HepG2 (cell line): ENCODE results near the gene BCAS3. TPM values are rescaled to one million over a fixed set of nuclear protein-coding genes. Genes with fewer than 3 reads are reported as not detected.

Experiments
- ATAC-seq: fragments of 200-7000 bp; cut with Tn5 transposase; 3 replicates; pipeline ENCODE4 v1.9.1; 2020; ENCODE audit warnings: mild to moderate bottlenecking, moderate library complexity
- BruUV-seq: library from RNA; stranded (reverse); fragments of 400-500 nt; replicated peaks from 2 replicates; lab custom pipeline; 2021; lab: Mats Ljungman, UMichigan
- CTCF ChIA-PET: fragments of 300-600 bp; formaldehyde crosslinking; extraction: SDS; loops from one replicate; lab custom pipeline; 2021; ENCODE audit warnings: low total read pairs, inconsistent platforms, low intra/inter-chr PET ratio; lab: Yijun Ruan, JAX
- POLR2A ChIA-PET: fragments of 350-600 bp; sonication (Branson Sonifier 250); formaldehyde crosslinking; loops from one replicate; lab custom pipeline; 2020; ENCODE audit warnings: antibody characterized with exemption, inconsistent platforms; lab: Yijun Ruan, JAX
- DNase-seq: peaks from one replicate; pipeline ENCODE4 v3.0.0-alpha.2; 2015; ENCODE audit warnings: low spot score
- FAIRE-seq: peaks from 3 replicates; lab custom pipeline; 2011; peaks lifted over from hg19 to GRCh38; lab: Jason Lieb, UNC
- H2AFZ ChIP-seq: one replicate; pipeline ENCODE4 v1.6.1; 2011; ENCODE audit warnings: low read length, inconsistent platforms
- H3K27ac ChIP-seq: fragments of 300-600 bp; 3 replicates; pipeline ENCODE4 v1.8.0; 2011; ENCODE audit warnings: mixed run types, mild to moderate bottlenecking, mixed read lengths, low read length, inconsistent platforms; ENCODE audit not compliant: insufficient read depth; ENCODE audit errors: extremely low read length
- H3K27me3 ChIP-seq, 2 experiments: fragments of 200-600 bp in 1 of 2; 2 replicates in 1 of 2; 3 replicates in 1 of 2; pipeline versions ENCODE4 v1.6.0 to v1.8.0; 2011; ENCODE audit warnings: low read length in 2 of 2, mild to moderate bottlenecking in 2 of 2, moderate library complexity in 2 of 2, inconsistent platforms in 1 of 2; ENCODE audit not compliant: insufficient read depth in 2 of 2, control insufficient read depth in 1 of 2
- H3K36me3 ChIP-seq, 2 experiments: fragments of 200-600 bp in 1 of 2; replicated peaks in 1 of 2; 2 replicates in 1 of 2; 3 replicates in 1 of 2; pipeline versions ENCODE4 v1.5.1 to v1.8.0; 2011; ENCODE audit warnings: low read length in 2 of 2, inconsistent platforms in 1 of 2; ENCODE audit not compliant: insufficient read depth in 2 of 2, control insufficient read depth in 1 of 2
- H3K4me1 ChIP-seq: 2 replicates; pipeline ENCODE4 v1.5.1; 2012; ENCODE audit warnings: low read length, inconsistent platforms; ENCODE audit not compliant: insufficient read depth
- H3K4me2 ChIP-seq: 2 replicates; pipeline ENCODE4 v1.6.0; 2011; ENCODE audit warnings: low read depth, low read length, inconsistent platforms
- H3K4me3 ChIP-seq, 3 experiments: fragments of 200-600 bp in 1 of 3; sonication (generic), shearing (Covaris generic) in 1 of 3; replicated peaks in 1 of 3; 2 replicates each; pipeline ENCODE4 v1.5.1; 2011 to 2016; ENCODE audit warnings: low read length in 3 of 3, inconsistent platforms in 2 of 3, low read depth in 2 of 3, mild to moderate bottlenecking in 2 of 3, control low read depth in 1 of 3, mixed read lengths in 1 of 3; ENCODE audit not compliant: insufficient read depth in 1 of 3
- H3K79me2 ChIP-seq: one replicate; pipeline ENCODE4 v1.6.1; 2011; ENCODE audit warnings: low read length, inconsistent platforms; ENCODE audit not compliant: insufficient read depth
- H3K9ac ChIP-seq: 2 replicates; pipeline ENCODE4 v1.6.0; 2011; ENCODE audit warnings: mild to moderate bottlenecking, low read depth, low read length, inconsistent platforms; ENCODE audit not compliant: insufficient read depth
- H3K9me3 ChIP-seq: 2 replicates; pipeline ENCODE4 v1.5.1; 2012; ENCODE audit warnings: mild to moderate bottlenecking, low read length
- H4K20me1 ChIP-seq: 2 replicates; pipeline ENCODE4 v1.6.0; 2011; ENCODE audit warnings: inconsistent platforms, mild to moderate bottlenecking, low read length, moderate library complexity; ENCODE audit not compliant: insufficient read depth
- ATF7-NPFF ChIP-seq: sonication (generic); formaldehyde crosslinking; IDR thresholded peaks from 2 replicates; pipeline ENCODE4 v1.8.1; 2023; ENCODE audit warnings: mild to moderate bottlenecking, low read depth, missing genetic modification reagents, moderate library complexity
- CBX5 ChIP-seq: sonication (generic); formaldehyde crosslinking; IDR thresholded peaks from 2 replicates; pipeline ENCODE4 v1.4.0; 2020; ENCODE audit warnings: missing genetic modification reagents, borderline replicate concordance
- CHD4 ChIP-seq: fragments of 200-600 bp; sonication (generic); IDR thresholded peaks from 2 replicates; pipeline ENCODE4 v1.7.0; 2017; ENCODE audit warnings: mild to moderate bottlenecking, low read length, borderline replicate concordance
- KLF6 ChIP-seq: IDR thresholded peaks from 2 replicates; pipeline ENCODE4 v1.8.0; 2016; ENCODE audit warnings: missing biosample characterization, missing genetic modification reagents
- PRMT3 ChIP-seq: sonication (generic); formaldehyde crosslinking; IDR thresholded peaks from 2 replicates; pipeline ENCODE4 v1.8.1; 2022; ENCODE audit warnings: low read depth, mild to moderate bottlenecking, moderate library complexity, missing genetic modification reagents, borderline replicate concordance
- SOX5 ChIP-seq: IDR thresholded peaks from 2 replicates; pipeline ENCODE4 v1.6.1; 2016; ENCODE audit warnings: borderline replicate concordance
- TAF15 ChIP-seq: fragments of 200-400 bp; formaldehyde crosslinking; IDR thresholded peaks from one replicate; pipeline ENCODE4 v1.6.1; 2018; ENCODE audit warnings: mild to moderate bottlenecking, low read depth, low read length; ENCODE audit not compliant: poor library complexity, severe bottlenecking
- TFE3 ChIP-seq: IDR thresholded peaks from 2 replicates; pipeline ENCODE4 v1.6.1; 2016
- TP53 ChIP-seq: sonication (generic); formaldehyde crosslinking; conservative IDR thresholded peaks from 2 replicates; pipeline ENCODE4 v1.4.0; 2020; ENCODE audit warnings: missing genetic modification reagents
- ZHX2 ChIP-seq, 2 experiments: sonication (generic) in 1 of 2; formaldehyde crosslinking in 1 of 2; IDR thresholded peaks; 2 replicates each; pipeline versions ENCODE4 v1.6.1 to v1.9.0; 2014 to 2022; ENCODE audit warnings: antibody characterized with exemption in 1 of 2, borderline replicate concordance in 1 of 2, inconsistent platforms in 1 of 2, low read depth in 1 of 2, missing genetic modification reagents in 1 of 2
- ZNF337 ChIP-seq: sonication (generic); formaldehyde crosslinking; IDR thresholded peaks from 2 replicates; pipeline ENCODE4 v1.5.1; 2020; ENCODE audit warnings: missing genetic modification reagents, low read depth, mild to moderate bottlenecking, borderline replicate concordance
- ZNF430 ChIP-seq: sonication (generic); formaldehyde crosslinking; IDR thresholded peaks from 2 replicates; pipeline ENCODE4 v1.9.0; 2021; ENCODE audit warnings: mild to moderate bottlenecking, missing genetic modification reagents
- ZNF768 ChIP-seq: sonication (generic); formaldehyde crosslinking; IDR thresholded peaks from 2 replicates; pipeline ENCODE4 v1.4.0; 2020; ENCODE audit warnings: missing genetic modification reagents
- ZNF841 ChIP-seq: sonication (generic); formaldehyde crosslinking; IDR thresholded peaks from 2 replicates; pipeline ENCODE4 v1.8.1; 2023; ENCODE audit warnings: missing genetic modification reagents, borderline replicate concordance
- WGBS: methylation state at CpG from one replicate; pipeline ENCODE4 v1.1.6; 2017; ENCODE audit warnings: low lambda C conversion rate; 5-methylcytosine and 5-hydroxymethylcytosine counted together
- in situ Hi-C: cut with HindIII; loops from 2 replicates; pipeline ENCODE4 v1.10.0; 2017; ENCODE audit warnings: low pct_unique_long_range_greater_than_20kb; ENCODE audit not compliant: extremely low pct_ligation_motif_present
- intact Hi-C: fragments of 100-400 bp; cut with micrococcal nuclease; formaldehyde crosslinking; loops from one replicate; pipeline ENCODE4 v1.10.0; 2022; ENCODE audit not compliant: unreplicated experiment
- polyA plus RNA-seq, 8 experiments: library from polyadenylated mRNA; depleted of rRNA in 3 of 8; stranded (reverse) in 7 of 8; unstranded in 1 of 8; fragments of >200 nt; fragmentation: Illumina TruSeq in 4 of 8; extraction: Trizol in 4 of 8; gene quantifications; 2 replicates each; pipeline versions ENCODE4 v1.2.1 to v1.2.3, GENCODE V29; 2011 to 2016; ENCODE audit warnings: low read depth in 4 of 8, missing spikeins in 1 of 8, mixed read lengths in 1 of 8; ENCODE audit not compliant: insufficient read depth in 1 of 8
- total RNA-seq, 5 experiments: library from RNA; depleted of rRNA; stranded (reverse); fragments of >200 nt; fragmentation: Illumina TruSeq; extraction: Trizol; gene quantifications; 2 replicates each; pipeline ENCODE4 v1.2.3, GENCODE V29; 2016; ENCODE audit warnings: low read depth in 1 of 5

The BCAS3 gene
- total and polyA plus RNA-seq, 2 of the 13 experiments (the other 11 are each of a cell fraction or from before 2014, with no cell fraction given), result 10.7 to 11.2 TPM

- no peak for TF ChIP-seq ZNF430 (CRISPR knock-in tag)
- TF ChIP-seq ZHX2 (IDR thresholded peaks at IDR 0.05; ENCODE audit: low read depth), result no peak
- TF ChIP-seq ZHX2 (CRISPR knock-in tag; IDR thresholded peaks at IDR 0.05; ENCODE audit: borderline replicate concordance), result no peak
- TF ChIP-seq CHD4, result no peak
- no peak for TF ChIP-seq KLF6
- TF ChIP-seq PRMT3 (CRISPR knock-in tag), result no peak
- no peak for TF ChIP-seq ZNF841 (CRISPR knock-in tag)
- TF ChIP-seq ZNF337 (CRISPR knock-in tag), result no peak
- TF ChIP-seq TP53 (CRISPR knock-in tag), result no peak
- no peak for TF ChIP-seq TFE3 (CRISPR knock-in tag)
- no peak for TF ChIP-seq TAF15
- TF ChIP-seq CBX5 (CRISPR knock-in tag), result no peak
- TF ChIP-seq ZNF768 (CRISPR knock-in tag), result no peak
- TF ChIP-seq SOX5 (CRISPR knock-in tag), result no peak
- no peak for TF ChIP-seq ATF7-NPFF (CRISPR knock-in tag)
- TF ChIP-seq, all 625 proteins: peak for 0
- Histone ChIP-seq H3K4me1 (no peaks in the 10 kb centered on the region), H3K9me3 (no peaks in the 10 kb centered on the region), H3K27ac (no peak overlapping the region), H3K79me2 (no peaks in the 10 kb centered on the region), H3K4me3 (no peak overlapping the region), H2AFZ (no peak overlapping the region), H3K27me3 (no peaks in the 10 kb centered on the region; a peak in 1 of 5 replicates), H3K36me3 (no peaks in the 10 kb centered on the region), H3K4me2 (no peak overlapping the region), H3K9ac (no peak overlapping the region), H4K20me1 (no peaks in the 10 kb centered on the region)
- DNase-seq (no peak), ATAC-seq (no peak), FAIRE-seq (no peak)
- in situ Hi-C loops, result no loop called here
- ChIA-PET POLR2A (no interaction called here), CTCF (no interaction called here)
- intact Hi-C loops, result no loop called here
- BruUV-seq, result no TSS peak
- WGBS, result 57% methylated on average over 11 of the region's 11 CpGs
Observed at GRCh38 chr17:61126473-61127249, 449.0 kb downstream of the BCAS3 start.
